ENCODE results near the gene ARMH3. TPM values are rescaled to one million over a fixed set of nuclear protein-coding genes. Genes with fewer than 3 reads are reported as not detected.
"Not testable (repeated sequence)": the region's sequence is repeated elsewhere in the genome, so short reads cannot be mapped to it uniquely, and the experiment has no call there.

Gene ARMH3
- total and polyA plus RNA-seq, 10 donors, result 11.6 to 37.4 (median 21.6) TPM

DNA sequence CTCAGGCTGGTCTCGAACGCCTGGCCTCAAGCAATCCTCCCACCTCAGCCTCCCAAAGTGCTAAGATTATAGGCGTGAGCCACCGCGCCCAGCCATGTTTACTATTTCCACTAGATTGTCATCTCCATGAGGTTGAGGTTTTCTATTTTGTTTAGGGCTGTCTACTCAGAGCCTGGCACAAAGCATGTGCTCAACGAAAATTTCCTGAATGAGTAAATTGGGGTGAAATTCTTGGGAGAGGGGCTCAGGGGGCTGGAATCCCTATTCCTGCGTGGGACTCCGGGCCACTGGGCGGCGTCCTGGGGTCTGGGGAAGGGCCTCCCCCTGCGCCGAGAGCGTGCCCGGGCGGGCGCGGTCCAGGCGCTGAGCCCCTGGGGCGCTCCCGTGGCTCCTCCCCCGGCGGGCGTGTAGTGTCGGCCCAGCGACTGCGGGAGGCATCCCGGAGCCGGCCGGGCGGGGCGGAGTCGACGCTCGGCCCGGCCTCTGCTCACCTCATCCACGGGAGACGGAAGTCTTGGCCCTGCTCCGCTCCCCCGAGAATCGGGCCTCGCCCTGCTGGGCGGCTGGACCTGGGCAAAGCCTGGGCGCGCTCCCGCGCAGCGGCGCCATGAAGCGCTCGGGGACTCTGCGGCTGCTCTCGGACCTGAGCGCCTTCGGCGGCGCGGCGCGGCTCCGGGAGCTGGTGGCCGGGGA is 9.0 kb upstream of the ARMH3 start, which contains the start of gene HPS6:
Gene HPS6, plus strand, starts transcription at position 482 of the 693 bp plus-strand sequence. Its CDS starts 126 bp downstream, at position 608.
- peak within 1 kb of the TSS; percentile 93 to 98 (median 94) for H3K27ac ChIP-seq
- 1 to 2% (median 2%) methylated on average over 39 to 61 of the region's 61 CpGs for whole genome bisulfite sequencing, 5 donors
- DNase-seq, result peak; percentile 99
- H3K27me3 ChIP-seq (replicated peaks in 1 of 7), result no peaks in the 10 kb centered on the region
- H3K4me3 ChIP-seq, result peak within 1 kb of the TSS; percentile 69 to 99 (median 91)
- peak in 8 of 11 experiments; percentile 10 to 67 (median 34) for TF ChIP-seq CTCF (IDR thresholded peaks at IDR 0.05 in 8 of 11, conservative IDR thresholded peaks at IDR 0.05 in 3 of 11)
- peak in 2 of 3 donors; percentile 26 to 32 for TF ChIP-seq POLR2A (IDR thresholded peaks at IDR 0.05)
- TF ChIP-seq POLR2AphosphoS5 (IDR thresholded peaks at IDR 0.05), result peak; percentile 84 to 91 (median 90)
- intact Hi-C loops (cut with DNase I; ENCODE audit: low total_unique reads), result loop anchor here (10.0 kb wide), 1 partner anchor 50 kb away; no protein-coding TSS in a partner anchor
- H3K36me3 ChIP-seq, result peaks cover 0 to 34% (median 13%) of the 10 kb centered on the region in 6 donors
- H3K4me1 ChIP-seq, result peaks cover 17 to 53% (median 43%) of the 10 kb centered on the region in 6 donors
- no peaks in the 10 kb centered on the region for H3K9me3 ChIP-seq

DNA sequence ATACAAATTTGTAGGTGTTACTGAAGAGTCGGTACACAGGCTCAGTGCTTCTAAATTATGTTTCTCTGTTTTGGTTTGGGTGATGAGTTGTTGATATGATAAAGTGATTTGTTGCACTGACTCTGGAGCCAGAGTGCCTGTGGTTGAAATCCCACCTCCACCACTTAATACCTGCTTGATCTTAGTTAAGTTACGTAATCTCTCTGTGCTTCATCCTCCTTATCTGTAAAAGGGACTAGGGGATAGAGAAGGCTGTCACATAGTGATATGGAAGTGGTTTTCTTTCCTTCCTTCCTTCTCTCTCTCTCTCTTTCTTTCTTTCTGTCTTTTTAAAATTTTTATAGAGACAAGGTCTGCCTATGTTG is 8.5 kb upstream of the ARMH3 start:
- H3K27ac ChIP-seq, result peak overlapping the region; percentile 93 to 98 (median 94)
- WGBS, 5 donors, result 62 to 90% (median 65%) methylated on average over 2 of the region's 2 CpGs
- DNase-seq, result no peak
- H3K36me3 ChIP-seq, result peaks cover 0 to 30% (median 12%) of the 10 kb centered on the region in 6 donors
- no peaks in the 10 kb centered on the region for H3K9me3 ChIP-seq
- no peaks in the 10 kb centered on the region for H3K27me3 ChIP-seq (replicated peaks in 1 of 7)
- H3K4me3 ChIP-seq, result peak overlapping the region in 7 of 8 donors; percentile 69 to 99 (median 92)
- intact Hi-C loops (cut with DNase I; ENCODE audit: low total_unique reads), result loop anchor here (10.0 kb wide), 1 partner anchor 50 kb away; no protein-coding TSS in a partner anchor
- TF ChIP-seq POLR2A (IDR thresholded peaks at IDR 0.05) (no peak), CTCF (IDR thresholded peaks at IDR 0.05 in 8 of 11, conservative IDR thresholded peaks at IDR 0.05 in 3 of 11) (no peak), POLR2AphosphoS5 (IDR thresholded peaks at IDR 0.05) (no peak)
- peaks cover 17 to 51% (median 43%) of the 10 kb centered on the region in 6 donors for H3K4me1 ChIP-seq

DNA sequence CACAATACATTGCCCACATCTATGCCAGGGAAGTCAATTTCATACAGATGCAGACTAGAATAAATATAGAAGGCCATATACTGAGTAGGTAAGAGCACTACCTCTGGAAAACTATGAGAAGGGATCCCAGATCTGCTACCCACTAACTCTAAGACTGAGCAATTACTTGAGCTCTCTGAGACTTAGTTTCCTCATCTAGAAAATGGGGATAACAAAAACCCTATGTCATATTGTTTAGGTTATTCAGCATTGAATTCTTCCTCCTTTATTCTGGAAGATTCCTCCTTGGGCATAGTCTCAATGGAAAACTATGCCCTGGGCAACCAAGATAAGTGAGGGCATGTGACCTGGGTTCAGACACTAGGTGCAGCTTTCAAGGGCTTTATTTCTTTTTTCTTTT is 4.0 kb upstream of the ARMH3 start:
- TF ChIP-seq CTCF (IDR thresholded peaks at IDR 0.05 in 8 of 11, conservative IDR thresholded peaks at IDR 0.05 in 3 of 11) (no peak), POLR2A (IDR thresholded peaks at IDR 0.05) (no peak), POLR2AphosphoS5 (IDR thresholded peaks at IDR 0.05) (no peak)
- Histone ChIP-seq H3K27me3 (replicated peaks in 1 of 7) (no peaks in the 10 kb centered on the region), H3K4me1 (peaks cover 2 to 22% (median 15%) of the 10 kb centered on the region in 6 donors), H3K27ac (no peak overlapping the region), H3K36me3 (no peaks in the 10 kb centered on the region), H3K4me3 (no peak overlapping the region), H3K9me3 (no peaks in the 10 kb centered on the region)
- intact Hi-C loops (cut with DNase I; ENCODE audit: low total_unique reads), result loop anchor here (10.0 kb wide), 1 partner anchor 55 kb away; no protein-coding TSS in a partner anchor
- no peak for DNase-seq

DNA sequence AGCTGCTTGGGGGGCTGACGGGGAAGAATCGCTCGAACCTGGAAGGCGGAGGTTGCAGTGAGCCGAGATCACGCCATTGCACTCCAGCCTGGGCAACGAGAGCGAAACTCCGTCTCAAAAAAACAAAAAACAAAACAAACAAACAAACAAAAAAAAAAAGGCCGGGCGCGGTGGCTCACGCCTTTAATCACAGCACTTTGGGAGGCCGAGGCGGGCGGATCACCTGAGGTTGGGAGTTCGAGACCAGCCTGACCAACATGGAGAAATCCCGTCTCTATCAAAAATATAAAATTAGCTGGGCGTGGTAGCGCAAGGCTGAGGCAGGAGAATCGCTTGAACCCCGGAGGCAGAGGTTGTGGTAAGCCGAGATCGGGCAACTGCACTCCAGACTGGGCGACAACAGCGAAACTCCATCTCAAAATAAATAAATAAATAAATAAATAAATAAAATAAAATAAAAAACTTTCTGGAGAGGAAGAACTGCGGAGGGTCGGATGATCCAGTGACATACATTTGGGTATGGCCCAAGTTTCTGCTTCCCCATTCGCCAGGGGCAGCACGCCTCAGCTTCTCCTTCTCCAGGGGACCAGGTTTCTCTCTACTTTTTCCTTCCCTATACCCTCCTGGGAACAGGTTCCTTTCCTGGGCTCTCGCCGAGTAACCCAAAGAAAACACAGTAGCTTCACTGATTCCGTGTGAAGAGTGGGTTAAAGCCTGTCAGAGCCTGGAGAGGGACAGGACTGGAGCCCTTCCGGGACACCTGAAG is 909 bp downstream of the ARMH3 start:
- peak overlapping the region; percentile 86 to 98 (median 96) for H3K27ac ChIP-seq
- H3K4me3 ChIP-seq, result peak overlapping the region; percentile 81 to 91 (median 87)
- intact Hi-C loops (cut with DNase I; ENCODE audit: low total_unique reads); H3K27me3 ChIP-seq (replicated peaks in 1 of 7); H3K36me3 ChIP-seq; H3K9me3 ChIP-seq: not testable (repeated sequence)
- 68 to 72% (median 69%) methylated on average over 34 of the region's 34 CpGs for WGBS, 5 donors
- H3K4me1 ChIP-seq, result peaks cover 22 to 61% (median 54%) of the 10 kb centered on the region in 6 donors
- peak; percentile 81 for DNase-seq
